ENCODE measurements around the gene RPL7L1.
"Not testable (repeated sequence)": the region's sequence is repeated elsewhere in the genome, so short reads cannot be mapped to it uniquely, and the experiment has no call there.

Gene RPL7L1

DNA sequence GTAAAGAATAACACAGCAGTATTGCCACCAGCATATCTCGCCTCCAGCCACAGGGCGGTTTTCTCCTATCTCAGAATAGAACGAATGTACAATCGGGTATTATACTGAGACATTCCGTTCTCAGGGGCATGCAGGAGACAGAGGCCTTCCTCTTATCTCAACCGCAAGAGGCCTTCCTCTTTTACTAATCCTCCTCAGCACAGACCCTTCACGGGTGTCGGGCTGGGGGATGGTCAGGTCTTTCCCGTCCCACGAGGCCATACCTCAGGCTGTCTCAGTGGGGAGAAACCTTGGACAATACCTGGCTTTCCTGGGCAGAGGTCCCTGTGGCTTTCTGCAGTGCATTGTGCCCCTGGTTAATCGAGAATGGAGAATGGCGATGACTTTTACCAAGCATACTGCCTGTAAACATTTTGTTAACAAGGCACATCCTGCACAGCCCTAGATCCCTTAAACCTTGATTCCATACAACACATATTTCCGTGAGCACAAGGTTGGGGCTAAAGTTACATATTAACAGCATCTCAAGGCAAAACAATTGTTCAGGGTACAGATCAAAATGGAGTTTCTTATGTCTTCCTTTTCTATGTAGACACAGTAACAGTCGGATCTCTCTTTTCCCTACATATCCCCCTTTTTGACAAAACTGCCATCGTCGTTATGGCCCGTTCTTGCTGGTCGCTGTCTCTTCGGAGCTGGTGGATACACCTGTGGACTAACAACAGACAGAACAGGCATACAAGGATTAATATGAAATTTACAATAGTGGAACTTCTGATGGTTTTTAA lies 14.8 kb downstream of the RPL7L1 start:
- not testable (repeated sequence) for DNase-seq

DNA sequence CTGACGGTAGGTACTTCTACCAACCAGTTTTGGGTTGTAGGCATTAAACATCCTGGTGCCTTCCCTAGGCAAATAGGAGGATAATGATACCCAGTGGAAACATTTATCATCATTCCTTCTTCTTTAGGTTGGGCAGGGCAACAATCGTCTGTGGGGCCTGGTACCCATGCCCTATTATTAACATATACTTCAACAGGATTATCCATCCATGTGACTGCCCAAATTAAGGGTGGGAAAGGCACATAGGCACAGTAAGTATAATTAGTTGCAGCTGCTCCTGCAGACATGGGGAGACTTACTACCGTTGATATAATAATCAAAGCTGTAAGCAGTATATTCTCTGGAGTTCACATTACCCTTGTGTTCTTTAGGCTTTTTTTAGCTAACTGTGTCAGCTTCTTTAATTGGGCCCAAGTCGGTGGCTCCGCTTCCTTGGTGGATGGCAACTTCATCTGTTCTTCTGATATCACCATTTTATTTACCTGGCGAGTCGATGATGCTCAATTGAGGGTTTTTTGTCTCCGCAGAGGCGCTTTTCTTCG lies 16.8 kb downstream of the RPL7L1 start:
- peak; percentile 39 for DNase-seq

DNA sequence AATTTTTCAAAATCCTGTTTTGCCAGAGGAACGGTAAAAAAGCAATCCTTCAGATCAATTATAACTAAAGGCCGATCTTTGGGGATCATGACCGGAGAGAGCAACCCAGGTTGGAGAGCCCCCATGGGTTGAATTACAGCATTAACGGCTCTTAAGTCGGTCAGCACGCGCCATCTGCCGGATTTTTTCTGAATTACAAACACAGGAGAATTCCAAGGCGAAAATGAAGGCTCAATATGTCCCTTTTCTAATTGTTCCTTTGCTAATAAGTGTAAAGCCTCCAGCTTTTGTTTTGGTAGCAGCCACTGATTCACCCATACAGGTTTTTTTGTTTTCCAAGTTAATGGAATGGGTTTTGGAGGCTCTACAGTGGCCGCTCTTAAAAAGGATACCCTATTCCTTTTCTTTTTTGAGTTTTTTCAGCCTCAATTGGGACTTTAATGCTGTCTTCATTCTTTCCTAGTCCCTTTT lies 19.5 kb downstream of the RPL7L1 start:
- DNase-seq = peak; percentile 73

DNA sequence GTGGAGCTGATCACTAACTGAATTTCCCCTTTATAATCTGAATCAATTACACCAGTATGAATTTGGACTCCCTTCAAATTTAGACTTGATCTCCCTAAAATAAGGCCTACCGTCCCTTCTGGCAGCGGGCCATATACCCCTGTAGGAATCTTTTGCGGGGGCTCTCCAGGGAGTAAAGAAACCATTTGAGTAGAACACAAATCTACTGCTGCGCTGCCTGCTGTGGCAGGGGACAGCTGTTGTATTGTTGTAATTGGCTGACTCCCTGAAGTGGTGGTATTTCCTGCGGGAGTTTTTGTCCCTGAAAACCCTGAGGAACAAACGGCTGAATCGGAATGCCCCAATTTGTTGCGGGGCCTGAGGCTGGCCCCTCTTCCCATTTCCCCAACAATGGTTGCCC lies 20.5 kb downstream of the RPL7L1 start:
- DNase-seq = no peak

DNA sequence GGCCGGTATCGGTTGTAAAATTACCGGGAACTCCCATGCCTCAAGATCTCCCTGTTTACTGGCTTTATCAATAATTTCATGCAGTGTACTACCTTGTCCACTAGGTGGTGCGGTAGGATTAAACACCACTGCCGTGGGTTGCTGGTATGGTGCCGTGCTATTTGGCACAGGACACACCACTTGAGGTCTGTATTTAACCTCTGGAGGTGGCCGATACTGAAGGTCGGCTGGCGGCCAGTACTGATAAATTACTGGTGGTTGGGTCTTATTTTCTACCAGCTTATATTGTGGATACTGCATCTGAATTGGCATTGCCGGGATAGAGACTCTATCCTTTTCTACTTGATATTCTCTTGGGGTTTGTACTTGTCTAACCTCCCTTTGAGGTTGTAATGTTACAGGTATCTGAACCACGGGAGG lies 22.1 kb downstream of the RPL7L1 start:
- DNase-seq = peak; percentile 86

DNA sequence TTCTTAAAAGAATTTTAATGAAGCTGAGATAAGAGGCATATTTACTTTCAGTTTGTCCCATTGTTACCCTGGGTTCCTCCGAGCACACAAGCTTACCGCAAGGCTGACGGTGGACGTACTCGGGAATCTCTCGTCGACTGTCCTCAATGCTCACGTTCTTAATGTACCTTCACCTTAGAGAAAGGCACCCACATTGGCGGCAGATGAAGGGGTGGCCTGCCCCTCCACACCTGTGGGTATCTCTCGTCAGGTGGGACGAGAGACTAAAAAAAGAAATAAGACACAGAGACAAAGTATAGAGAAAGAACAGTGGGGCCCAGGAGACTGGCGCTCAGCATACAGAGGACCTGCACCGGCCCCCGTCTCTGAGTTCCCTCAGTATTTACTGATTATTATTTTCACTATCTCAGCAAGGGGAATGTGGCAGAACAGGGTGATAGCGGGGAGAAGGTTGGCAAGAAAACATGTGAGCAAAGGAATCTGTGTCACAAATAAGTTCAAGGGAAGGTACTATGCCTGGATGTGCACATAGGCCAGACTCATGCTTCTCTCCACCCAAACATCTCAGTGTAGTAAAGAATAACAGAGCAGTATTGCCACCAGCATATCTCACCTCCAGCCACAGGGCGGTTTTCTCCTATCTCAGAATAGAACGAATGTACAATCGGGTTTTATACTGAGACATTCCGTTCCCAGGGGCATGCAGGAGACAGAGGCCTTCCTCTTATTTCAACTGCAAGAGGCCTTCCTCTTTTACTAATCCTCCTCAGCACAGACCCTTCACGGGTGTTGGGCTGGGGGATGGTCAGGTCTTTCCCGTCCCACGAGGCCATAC lies 23.2 kb downstream of the RPL7L1 start:
- DNase-seq = not testable (repeated sequence)

DNA sequence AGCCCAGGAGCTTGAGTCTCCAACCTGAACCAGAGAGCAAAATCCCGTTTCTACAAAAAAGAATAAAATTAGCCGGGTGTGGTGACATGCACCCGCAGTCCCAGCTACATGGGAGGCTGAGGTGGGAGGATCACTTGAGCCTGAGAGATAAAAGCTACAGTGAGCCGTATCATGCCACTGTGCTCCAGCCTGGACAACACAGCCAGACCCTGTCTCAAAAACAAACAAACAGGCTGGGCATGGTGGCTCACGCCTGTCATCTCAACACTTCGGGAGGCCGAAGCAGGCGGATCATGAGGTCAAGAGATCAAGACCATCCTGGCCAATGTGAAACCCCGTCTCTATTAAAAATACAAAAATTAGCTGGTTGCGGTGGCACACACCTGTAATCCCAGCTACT lies 25.1 kb downstream of the RPL7L1 start:
- no peak for DNase-seq

DNA sequence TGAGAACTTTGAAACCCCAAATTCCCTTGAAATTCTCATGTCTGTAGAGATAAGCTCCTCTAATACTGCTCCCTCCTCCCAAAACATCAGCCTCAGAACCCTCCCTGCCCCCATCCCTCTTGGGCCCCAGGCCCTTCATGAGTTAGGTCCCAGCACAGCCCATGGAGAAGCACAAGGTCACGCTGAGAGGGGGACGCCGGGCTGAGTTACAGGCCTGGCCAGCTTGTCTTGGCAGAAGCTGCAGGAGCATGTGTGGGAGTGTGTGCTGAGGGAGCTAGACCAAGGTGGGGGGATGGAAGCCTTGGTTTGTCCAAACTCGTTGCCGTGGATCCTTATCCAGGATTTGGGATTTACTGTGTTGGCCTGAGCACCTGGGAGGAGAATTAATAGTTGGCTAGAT lies 27.9 kb downstream of the RPL7L1 start:
- no peak for DNase-seq

DNA sequence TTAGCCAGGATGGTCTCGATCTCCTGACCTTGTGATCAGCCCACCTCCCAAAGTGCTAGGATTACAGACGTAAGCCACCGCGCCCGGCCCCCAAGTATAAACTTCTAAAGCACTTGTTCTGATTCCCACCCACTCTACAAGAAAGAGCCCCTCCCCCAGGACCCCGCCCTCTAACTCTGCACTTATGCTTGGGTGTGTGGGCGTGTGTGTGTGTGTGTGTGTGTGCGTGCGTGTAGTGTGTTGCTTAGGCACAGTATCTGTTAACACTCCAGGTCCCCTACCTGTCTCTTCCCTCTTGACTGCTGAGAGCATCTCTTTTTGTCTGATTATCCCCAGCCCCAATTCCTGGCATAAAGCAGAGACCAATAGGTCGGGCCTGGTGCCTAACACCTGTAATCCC lies 30.4 kb downstream of the RPL7L1 start:
- DNase-seq = no peak

DNA sequence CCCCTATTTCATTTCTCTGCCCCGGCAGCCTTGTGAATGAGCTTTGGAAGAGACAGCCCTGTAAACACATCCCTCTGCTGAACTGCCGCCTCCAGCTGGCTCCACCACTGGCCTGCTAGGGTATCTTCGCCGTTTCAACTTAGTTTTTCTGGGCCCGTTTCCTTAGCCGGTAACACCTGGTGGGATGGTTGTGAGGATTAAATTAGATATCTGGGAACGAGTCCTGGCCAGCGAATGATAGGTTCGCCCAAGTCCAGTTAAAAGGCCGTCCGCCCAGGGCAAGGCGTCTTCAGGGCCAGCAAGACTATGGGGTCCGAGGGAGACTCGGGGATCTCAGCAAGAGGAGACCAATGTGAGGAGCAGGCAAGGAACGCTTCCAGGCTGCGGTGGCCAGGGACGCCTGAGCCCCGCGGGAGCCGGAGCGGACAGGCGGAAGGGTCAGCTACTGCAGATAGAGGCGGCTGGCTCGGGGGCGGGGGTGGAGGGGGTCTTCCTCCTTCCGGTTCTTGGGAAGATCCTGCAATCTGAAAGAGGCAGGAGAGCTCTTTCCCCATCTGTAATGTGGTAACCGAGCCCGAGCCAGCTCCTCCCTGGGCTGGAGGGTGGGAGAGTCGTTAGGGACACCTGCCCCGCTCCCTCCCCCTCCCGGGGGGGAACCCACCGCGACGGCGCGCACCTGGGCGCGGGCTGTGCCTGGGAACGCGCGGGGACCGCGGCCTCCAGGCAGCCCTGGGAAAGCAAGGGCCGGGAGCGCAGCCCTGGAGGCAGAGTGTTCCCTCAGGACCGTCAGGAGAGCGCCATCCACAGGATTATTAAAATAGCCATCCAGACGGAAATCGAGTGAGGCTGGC lies 32.0 kb downstream of the RPL7L1 start:
- no peak for DNase-seq

DNA sequence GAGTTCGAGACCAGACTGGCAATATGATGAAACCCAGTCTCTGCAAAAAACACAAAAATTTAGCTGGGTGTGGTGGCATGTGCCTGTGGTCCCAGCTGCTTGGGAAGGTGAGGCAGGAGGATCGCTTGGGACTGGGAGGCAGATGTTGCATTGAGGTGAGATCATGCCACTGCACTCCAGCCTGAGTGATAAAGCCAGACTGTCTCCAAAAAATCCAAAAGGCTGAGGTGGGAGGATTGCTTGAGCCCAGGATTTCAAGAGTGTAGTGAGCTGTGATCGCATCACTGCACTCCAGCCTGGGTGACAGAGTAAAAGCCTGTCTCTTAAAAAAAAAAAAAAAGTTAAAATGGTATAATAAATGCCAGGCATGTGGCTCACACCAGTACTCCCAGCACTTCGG lies 35.1 kb downstream of the RPL7L1 start:
- no peak for DNase-seq

DNA sequence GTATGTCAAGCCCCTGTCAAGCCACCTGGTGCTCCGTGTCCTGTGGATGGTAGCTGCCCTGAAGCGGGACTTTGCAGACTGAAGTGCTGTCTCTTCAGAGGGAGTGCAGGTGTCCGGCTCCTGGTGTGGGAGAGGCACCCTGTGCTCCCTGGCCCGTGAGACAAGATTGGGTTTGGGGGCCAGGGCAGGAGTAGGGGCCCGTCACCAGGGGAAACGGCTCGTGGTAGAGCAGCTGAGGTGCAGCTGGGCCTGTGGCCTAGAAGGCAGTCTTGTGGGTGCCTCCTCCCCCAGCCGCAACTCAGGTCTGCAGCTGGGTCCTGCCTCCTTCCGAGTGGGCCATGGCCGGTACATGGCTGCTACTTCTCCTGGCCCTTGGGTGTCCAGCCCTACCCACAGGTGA lies 36.3 kb downstream of the RPL7L1 start, which contains the start of gene PTCRA:
Gene PTCRA, plus strand, starts transcription at position 322 of the 400 bp plus-strand sequence. Its CDS starts 17 bp downstream, at position 339.
- DNase-seq = no peak

DNA sequence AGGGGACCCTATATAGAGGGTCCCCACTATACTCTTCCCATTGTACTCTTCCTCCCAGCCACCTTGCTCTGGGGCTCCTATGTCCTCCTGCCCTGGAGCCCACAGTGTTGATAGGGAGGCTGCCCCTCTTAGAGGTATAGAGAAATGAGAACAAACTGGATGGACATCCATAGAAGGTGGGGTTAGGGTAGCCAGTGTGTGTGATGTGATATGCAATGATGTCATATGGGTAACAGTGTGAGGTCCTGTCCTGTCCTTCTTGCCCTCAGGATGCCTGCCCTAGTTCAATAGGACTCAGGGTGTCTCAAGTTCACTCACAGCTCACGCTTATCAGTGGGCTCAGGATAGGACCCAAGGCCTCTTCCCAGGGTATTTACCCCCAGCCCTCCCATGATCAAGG lies 36.9 kb downstream of the RPL7L1 start:
- DNase-seq = no peak

DNA sequence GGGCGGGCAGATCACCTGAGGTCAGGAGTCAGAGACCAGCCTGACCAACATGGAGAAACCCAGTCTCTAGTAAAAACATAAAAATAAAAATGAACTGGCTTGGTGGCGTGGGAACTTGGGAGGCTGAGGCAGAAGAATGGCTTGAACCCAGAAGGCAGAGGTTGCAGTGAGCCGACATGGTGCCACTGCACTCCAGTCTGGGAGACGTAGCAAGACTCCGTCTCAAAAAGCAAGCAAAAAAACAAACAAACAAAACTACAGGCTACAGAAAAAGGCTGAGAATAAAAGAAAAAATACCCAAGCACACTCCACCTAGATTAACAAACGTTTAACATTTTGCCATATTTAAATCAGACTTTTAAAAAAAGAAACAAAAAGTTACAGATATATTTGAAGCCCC lies 42.4 kb downstream of the RPL7L1 start:
- no peak for DNase-seq

DNA sequence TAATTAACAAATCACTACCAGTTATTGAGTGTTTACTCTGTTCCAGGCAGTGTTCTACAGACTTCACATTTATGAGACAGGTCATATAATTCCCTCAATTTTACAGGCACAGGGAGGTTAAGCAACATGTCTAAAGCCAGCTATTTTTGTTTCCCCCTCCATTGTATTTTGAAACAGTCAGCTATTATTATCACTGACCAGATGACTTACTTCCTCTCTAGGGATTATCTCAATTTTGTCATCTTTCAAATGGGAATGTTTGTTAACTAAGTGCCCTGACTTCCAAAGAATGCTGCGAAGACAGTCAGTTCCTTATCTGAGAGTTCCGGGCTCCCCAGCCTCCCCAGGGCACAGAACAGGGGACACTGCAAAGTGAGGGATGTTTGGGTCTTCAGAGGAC lies 44.2 kb downstream of the RPL7L1 start:
- DNase-seq = no peak

DNA sequence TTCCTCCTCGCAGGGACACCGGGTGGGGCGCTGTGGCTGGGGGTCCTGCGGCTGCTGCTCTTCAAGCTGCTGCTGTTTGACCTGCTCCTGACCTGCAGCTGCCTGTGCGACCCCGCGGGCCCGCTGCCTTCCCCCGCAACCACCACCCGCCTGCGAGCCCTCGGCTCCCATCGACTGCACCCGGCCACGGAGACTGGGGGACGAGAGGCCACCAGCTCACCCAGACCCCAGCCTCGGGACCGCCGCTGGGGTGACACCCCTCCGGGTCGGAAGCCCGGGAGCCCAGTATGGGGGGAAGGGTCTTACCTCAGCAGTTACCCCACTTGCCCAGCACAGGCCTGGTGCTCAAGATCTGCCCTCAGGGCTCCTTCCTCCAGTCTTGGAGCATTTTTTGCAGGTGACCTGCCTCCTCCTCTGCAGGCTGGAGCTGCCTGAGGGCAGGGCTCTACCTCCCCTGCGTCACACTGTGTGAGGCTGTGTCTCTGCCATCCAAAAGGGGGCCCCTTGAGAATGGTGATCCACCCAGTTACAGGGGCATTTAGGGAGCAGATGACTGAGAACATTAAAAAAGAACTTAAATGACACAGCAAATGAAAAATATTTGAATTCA lies 45.9 kb downstream of the RPL7L1 start:
- DNase-seq = no peak

DNA sequence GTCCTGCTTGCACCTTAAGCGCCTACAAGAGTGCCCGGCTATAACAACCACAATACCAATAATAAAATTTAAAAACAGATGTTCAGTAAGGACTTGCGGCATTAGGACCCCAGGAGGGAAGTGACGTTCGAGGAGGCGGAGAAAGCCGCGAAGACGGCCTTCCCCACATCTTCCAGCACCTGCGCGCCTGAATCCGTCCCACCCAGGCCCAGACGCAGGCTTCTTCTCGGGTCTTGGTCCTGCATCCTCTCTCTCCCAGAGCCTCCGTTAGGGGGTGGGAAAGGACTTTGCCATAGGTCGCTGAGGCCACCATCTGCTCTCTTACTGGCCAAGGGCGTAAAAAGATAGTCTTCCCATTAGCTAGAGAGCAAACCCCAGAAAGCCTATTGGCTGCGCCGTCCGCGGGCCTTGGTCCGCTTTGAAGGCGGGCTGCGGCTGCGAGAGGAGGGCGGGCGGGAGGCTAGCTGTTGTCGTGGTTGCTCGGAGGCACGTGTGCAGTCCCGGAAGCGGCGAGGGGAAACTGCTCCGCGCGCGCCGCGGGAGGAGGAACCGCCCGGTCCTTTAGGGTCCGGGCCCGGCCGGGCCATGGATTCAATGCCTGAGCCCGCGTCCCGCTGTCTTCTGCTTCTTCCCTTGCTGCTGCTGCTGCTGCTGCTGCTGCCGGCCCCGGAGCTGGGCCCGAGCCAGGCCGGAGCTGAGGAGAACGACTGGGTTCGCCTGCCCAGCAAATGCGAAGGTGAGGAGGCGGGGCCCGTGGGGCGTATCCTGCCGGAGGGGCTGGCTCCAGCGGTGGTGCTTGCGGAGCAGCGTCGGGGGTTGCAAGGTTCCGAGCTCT lies 49.8 kb downstream of the RPL7L1 start, which contains the start of gene CNPY3:
Gene CNPY3, plus strand, starts transcription at position 495 of the 835 bp plus-strand sequence. Its CDS starts 91 bp downstream, at position 586.
- peak; percentile 99 for DNase-seq

DNA sequence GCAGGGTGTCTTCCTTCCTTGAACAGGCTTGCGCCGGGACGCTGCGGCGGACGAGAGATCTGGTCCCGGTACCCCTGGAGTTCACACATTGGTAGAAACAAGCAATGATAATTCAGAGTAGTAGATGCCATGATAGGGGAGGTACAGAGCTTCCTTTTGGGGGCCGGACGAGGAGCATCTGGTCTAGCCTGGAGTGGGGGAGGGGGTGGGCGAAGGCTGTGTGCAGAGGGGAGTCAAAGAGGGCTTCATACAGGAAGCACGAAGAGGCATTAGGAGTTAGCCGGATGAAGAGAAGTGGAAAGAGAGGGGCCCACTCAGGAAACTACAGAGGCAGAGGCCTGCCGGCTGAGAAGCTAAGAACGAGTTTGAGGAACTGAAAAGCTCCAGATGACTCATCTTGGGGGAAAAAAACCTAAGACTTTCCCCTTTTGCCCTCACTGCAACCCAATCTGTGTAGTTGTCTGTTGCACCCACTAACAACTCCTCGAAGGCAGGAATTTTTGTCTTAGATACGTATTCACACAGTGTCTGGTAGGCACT lies 50.5 kb downstream of the RPL7L1 start:
- peak; percentile 41 for DNase-seq

DNA sequence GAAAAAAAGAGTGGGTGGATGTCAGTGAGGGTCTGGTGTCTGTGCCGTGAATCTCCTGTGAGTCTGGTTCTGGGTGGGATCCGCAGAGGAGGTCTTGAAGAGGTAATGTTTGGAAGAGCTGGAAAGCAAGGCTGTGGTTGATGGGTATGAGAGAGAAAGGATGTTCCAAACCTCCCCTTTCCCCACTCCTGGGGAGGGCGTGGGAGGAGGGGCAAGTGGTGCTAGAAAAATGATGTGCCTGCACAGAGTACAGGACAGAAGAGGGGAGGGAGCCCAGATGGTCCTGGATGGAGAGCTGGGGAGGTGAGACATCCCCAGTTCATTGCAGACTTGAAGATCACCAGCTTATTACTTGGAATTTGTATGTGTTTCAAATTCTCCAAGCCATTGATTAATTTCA lies 53.0 kb downstream of the RPL7L1 start:
- no peak for DNase-seq

DNA sequence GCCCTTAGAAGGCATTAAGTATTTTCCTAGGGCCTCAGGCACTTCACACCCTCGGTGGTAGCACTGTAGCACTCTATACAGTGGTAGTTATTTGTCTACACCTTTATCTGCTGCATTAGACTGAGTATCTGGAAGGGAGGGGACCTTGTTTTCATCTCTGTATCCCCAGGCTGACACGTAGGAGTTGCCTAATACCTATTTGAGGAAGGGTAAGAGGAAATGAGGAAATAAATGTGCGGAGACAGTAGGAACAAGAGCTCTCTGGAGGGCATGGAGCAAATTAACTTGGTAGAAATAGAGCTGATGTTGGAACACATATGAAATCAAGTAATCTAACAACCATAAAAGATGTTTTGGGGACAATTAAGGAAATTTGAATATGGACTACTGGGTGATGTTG lies 53.8 kb downstream of the RPL7L1 start:
- DNase-seq = no peak

DNA sequence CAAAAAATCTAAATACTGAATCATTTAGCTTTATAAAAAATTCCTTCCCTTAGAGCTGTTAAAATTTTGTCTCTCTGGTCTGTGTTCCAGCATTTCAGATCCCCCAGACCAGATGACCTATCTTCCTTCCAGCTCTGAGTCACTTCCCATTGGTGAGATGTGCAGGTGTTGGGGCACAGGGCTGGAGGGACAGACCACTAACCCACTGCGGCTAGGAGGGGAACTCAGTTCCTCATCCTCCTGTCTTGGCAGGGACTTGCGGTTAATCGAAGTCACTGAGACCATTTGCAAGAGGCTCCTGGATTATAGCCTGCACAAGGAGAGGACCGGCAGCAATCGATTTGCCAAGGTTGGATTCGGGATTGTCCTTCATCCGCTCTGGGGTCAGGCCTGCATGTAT lies 55.9 kb downstream of the RPL7L1 start:
- DNase-seq = no peak
